Activated naive CD8-positive, alpha-beta T cell (primary cell): ENCODE measurements around the gene NIPBL.
"Not testable (repeated sequence)": the region's sequence is repeated elsewhere in the genome, so short reads cannot be mapped to it uniquely, and the experiment has no call there.

Experiments
- H3K27ac Mint-ChIP-seq: one replicate; pipeline ENCODE4 v1.8.0; 2021; ENCODE audit warnings: mixed read lengths
- H3K27me3 Mint-ChIP-seq: one replicate; pipeline ENCODE4 v1.8.0; 2021; ENCODE audit warnings: mixed read lengths
- H3K36me3 Mint-ChIP-seq: one replicate; pipeline ENCODE4 v1.8.0; 2021; ENCODE audit warnings: mixed read lengths
- H3K4me1 Mint-ChIP-seq: one replicate; pipeline ENCODE4 v1.8.0; 2021; ENCODE audit warnings: low read depth, mixed read lengths
- H3K4me3 Mint-ChIP-seq: one replicate; pipeline ENCODE4 v1.8.0; 2021; ENCODE audit warnings: mild to moderate bottlenecking, mixed read lengths
- H3K9me3 Mint-ChIP-seq: one replicate; pipeline ENCODE4 v1.8.0; 2021; ENCODE audit warnings: low read depth, mixed read lengths

The NIPBL gene

GRCh38 chr5:36982146-36982545 lies 105.6 kb downstream of the NIPBL start:
- Mint-ChIP-seq H3K9me3 (peaks cover 11% of the 10 kb centered on the region), H3K4me1 (peaks cover 59% of the 10 kb centered on the region), H3K36me3 (peaks cover 30% of the 10 kb centered on the region), H3K4me3 (no peak overlapping the region), H3K27ac (no peak overlapping the region), H3K27me3 (no peaks in the 10 kb centered on the region)

- H3K27me3 Mint-ChIP-seq = no peaks in the 10 kb centered on the region
- H3K4me1 Mint-ChIP-seq = peaks cover 52% of the 10 kb centered on the region
- no peak overlapping the region for H3K27ac Mint-ChIP-seq
- no peak overlapping the region for H3K4me3 Mint-ChIP-seq
- H3K9me3 Mint-ChIP-seq = no peaks in the 10 kb centered on the region
- H3K36me3 Mint-ChIP-seq = peaks cover 11% of the 10 kb centered on the region
These were observed 108.8 kb downstream of the NIPBL start for GRCh38 chr5:36985387-36985786.

- Mint-ChIP-seq H3K27me3 (no peaks in the 10 kb centered on the region), H3K4me1 (peaks cover 46% of the 10 kb centered on the region)
These were observed 111.8 kb downstream of the NIPBL start for GRCh38 chr5:36988396-36988795.

GRCh38 chr5:36998578-36998977 lies 122.0 kb downstream of the NIPBL start:
- Mint-ChIP-seq H3K36me3 (peaks cover 12% of the 10 kb centered on the region), H3K27ac (no peak overlapping the region), H3K27me3 (no peaks in the 10 kb centered on the region), H3K9me3 (no peaks in the 10 kb centered on the region), H3K4me3 (no peak overlapping the region), H3K4me1 (peaks cover 2% of the 10 kb centered on the region)

More at GRCh38 chr5:36988396-36988795, 111.8 kb downstream of the NIPBL start:
- H3K9me3 Mint-ChIP-seq = no peaks in the 10 kb centered on the region
- no peak overlapping the region for H3K4me3 Mint-ChIP-seq
- no peak overlapping the region for H3K27ac Mint-ChIP-seq
- peaks cover 16% of the 10 kb centered on the region for H3K36me3 Mint-ChIP-seq

GRCh38 chr5:37002176-37002751 lies 125.7 kb downstream of the NIPBL start:
- Mint-ChIP-seq H3K27me3 (no peaks in the 10 kb centered on the region), H3K4me1 (no peaks in the 10 kb centered on the region), H3K9me3 (no peaks in the 10 kb centered on the region), H3K4me3 (no peak overlapping the region), H3K27ac (no peak overlapping the region), H3K36me3 (peaks cover 3% of the 10 kb centered on the region)

- Mint-ChIP-seq H3K27ac (no peak overlapping the region), H3K4me1 (no peaks in the 10 kb centered on the region), H3K9me3 (no peaks in the 10 kb centered on the region), H3K4me3 (no peak overlapping the region), H3K36me3 (no peaks in the 10 kb centered on the region), H3K27me3 (no peaks in the 10 kb centered on the region)
These were observed 128.7 kb downstream of the NIPBL start for GRCh38 chr5:37005252-37005651.

- H3K27me3 Mint-ChIP-seq = no peaks in the 10 kb centered on the region
- no peaks in the 10 kb centered on the region for H3K4me1 Mint-ChIP-seq
- H3K9me3 Mint-ChIP-seq = no peaks in the 10 kb centered on the region
- H3K4me3 Mint-ChIP-seq = no peak overlapping the region
- H3K36me3 Mint-ChIP-seq = no peaks in the 10 kb centered on the region
- no peak overlapping the region for H3K27ac Mint-ChIP-seq
These were observed 129.5 kb downstream of the NIPBL start for GRCh38 chr5:37005946-37006540.

GRCh38 chr5:37013181-37013580 lies 136.6 kb downstream of the NIPBL start:
- H3K4me1 Mint-ChIP-seq, H3K27me3 Mint-ChIP-seq, H3K36me3 Mint-ChIP-seq, H3K4me3 Mint-ChIP-seq, H3K27ac Mint-ChIP-seq, H3K9me3 Mint-ChIP-seq: not testable (repeated sequence)

GRCh38 chr5:37014321-37014720 lies 137.8 kb downstream of the NIPBL start:
- Mint-ChIP-seq H3K27me3 (no peaks in the 10 kb centered on the region), H3K27ac (no peak overlapping the region), H3K36me3 (no peaks in the 10 kb centered on the region), H3K4me1 (no peaks in the 10 kb centered on the region), H3K9me3 (no peaks in the 10 kb centered on the region), H3K4me3 (no peak overlapping the region)

GRCh38 chr5:37015795-37016666 lies 139.5 kb downstream of the NIPBL start:
- H3K27me3 Mint-ChIP-seq = no peaks in the 10 kb centered on the region
- H3K27ac Mint-ChIP-seq = peak overlapping the region; percentile 50
- H3K4me3 Mint-ChIP-seq = no peak overlapping the region
- no peaks in the 10 kb centered on the region for H3K36me3 Mint-ChIP-seq
- no peaks in the 10 kb centered on the region for H3K4me1 Mint-ChIP-seq
- H3K9me3 Mint-ChIP-seq = no peaks in the 10 kb centered on the region

- Mint-ChIP-seq H3K4me1 (peaks cover 2% of the 10 kb centered on the region), H3K27me3 (no peaks in the 10 kb centered on the region), H3K9me3 (no peaks in the 10 kb centered on the region), H3K27ac (peak overlapping the region; percentile 55), H3K36me3 (peaks cover 5% of the 10 kb centered on the region), H3K4me3 (no peak overlapping the region)
These were observed 152.3 kb downstream of the NIPBL start for GRCh38 chr5:37028910-37029309.

- Mint-ChIP-seq H3K4me3 (no peak overlapping the region), H3K9me3 (no peaks in the 10 kb centered on the region), H3K27me3 (no peaks in the 10 kb centered on the region), H3K27ac (no peak overlapping the region), H3K36me3 (peaks cover 5% of the 10 kb centered on the region), H3K4me1 (peaks cover 2% of the 10 kb centered on the region)
These were observed 152.9 kb downstream of the NIPBL start for GRCh38 chr5:37029436-37029835.

GRCh38 chr5:37034955-37035354 lies 158.4 kb downstream of the NIPBL start:
- H3K27ac Mint-ChIP-seq = no peak overlapping the region
- no peaks in the 10 kb centered on the region for H3K9me3 Mint-ChIP-seq
- peaks cover 3% of the 10 kb centered on the region for H3K36me3 Mint-ChIP-seq
- H3K4me3 Mint-ChIP-seq = no peak overlapping the region
- H3K27me3 Mint-ChIP-seq = no peaks in the 10 kb centered on the region
- H3K4me1 Mint-ChIP-seq = no peaks in the 10 kb centered on the region

GRCh38 chr5:37037840-37038239 lies 161.3 kb downstream of the NIPBL start:
- Mint-ChIP-seq H3K4me1 (no peaks in the 10 kb centered on the region), H3K27me3 (no peaks in the 10 kb centered on the region), H3K27ac (no peak overlapping the region), H3K4me3 (no peak overlapping the region), H3K9me3 (no peaks in the 10 kb centered on the region), H3K36me3 (peaks cover 5% of the 10 kb centered on the region)

- Mint-ChIP-seq H3K4me1 (no peaks in the 10 kb centered on the region), H3K27ac (no peak overlapping the region), H3K9me3 (no peaks in the 10 kb centered on the region), H3K4me3 (no peak overlapping the region), H3K27me3 (no peaks in the 10 kb centered on the region), H3K36me3 (peaks cover 7% of the 10 kb centered on the region)
These were observed 163.3 kb downstream of the NIPBL start for GRCh38 chr5:37039824-37040223.
